BE2C (cell line): ENCODE results near the gene CCDC85A.

Experiments used
- DNase-seq: peaks from one replicate; pipeline ENCODE4 v3.0.0-alpha.2; 2020
- H3K27me3 ChIP-seq: fragments of 250-450 bp; sonication (Bioruptor Pico); 2 replicates; pipeline ENCODE4 v1.5.1; 2020; ENCODE audit warnings: mild to moderate bottlenecking
- H3K36me3 ChIP-seq: fragments of 250-450 bp; sonication (Bioruptor Pico); 2 replicates; pipeline ENCODE4 v1.5.1; 2020; ENCODE audit warnings: mild to moderate bottlenecking
- H3K4me1 ChIP-seq: fragments of 250-450 bp; sonication (Bioruptor Pico); 2 replicates; pipeline ENCODE4 v1.5.1; 2020
- H3K4me3 ChIP-seq: 2 replicates; pipeline ENCODE4 v1.5.1; 2011; ENCODE audit warnings: low read depth, low read length
- H3K9me3 ChIP-seq: fragments of 250-450 bp; sonication (Bioruptor Pico); 2 replicates; pipeline ENCODE4 v1.5.1; 2020
- CTCF ChIP-seq: IDR thresholded peaks from 2 replicates; pipeline ENCODE4 v1.5.1; 2012; ENCODE audit warnings: mild to moderate bottlenecking, low read depth, low read length

Gene CCDC85A

GRCh38 chr2:56209701-56210100 is 25.9 kb downstream of the CCDC85A start:
- H3K4me3 ChIP-seq: no peak overlapping the region
- no peaks in the 10 kb centered on the region for H3K9me3 ChIP-seq
- no peak for DNase-seq
- no peaks in the 10 kb centered on the region for H3K4me1 ChIP-seq
- H3K27me3 ChIP-seq: no peaks in the 10 kb centered on the region
- H3K36me3 ChIP-seq: no peaks in the 10 kb centered on the region
- TF ChIP-seq CTCF: no peak

- Histone ChIP-seq H3K4me3 (no peak overlapping the region), H3K4me1 (no peaks in the 10 kb centered on the region), H3K36me3 (no peaks in the 10 kb centered on the region), H3K9me3 (no peaks in the 10 kb centered on the region), H3K27me3 (no peaks in the 10 kb centered on the region)
- no peak for TF ChIP-seq CTCF
- no peak for DNase-seq
Measured at GRCh38 chr2:56210291-56210690, 26.5 kb downstream of the CCDC85A start.

GRCh38 chr2:56211048-56211447 is 27.3 kb downstream of the CCDC85A start:
- TF ChIP-seq CTCF: no peak
- H3K9me3 ChIP-seq: no peaks in the 10 kb centered on the region
- no peaks in the 10 kb centered on the region for H3K36me3 ChIP-seq
- H3K4me1 ChIP-seq: no peaks in the 10 kb centered on the region
- no peak for DNase-seq
- no peak overlapping the region for H3K4me3 ChIP-seq
- H3K27me3 ChIP-seq: no peaks in the 10 kb centered on the region

GRCh38 chr2:56215911-56216310 is 32.1 kb downstream of the CCDC85A start:
- no peaks in the 10 kb centered on the region for H3K9me3 ChIP-seq
- no peaks in the 10 kb centered on the region for H3K4me1 ChIP-seq
- H3K4me3 ChIP-seq: no peak overlapping the region
- H3K36me3 ChIP-seq: no peaks in the 10 kb centered on the region
- no peaks in the 10 kb centered on the region for H3K27me3 ChIP-seq
- DNase-seq: no peak
- no peak for TF ChIP-seq CTCF

- no peaks in the 10 kb centered on the region for H3K4me1 ChIP-seq
- no peak overlapping the region for H3K4me3 ChIP-seq
- H3K36me3 ChIP-seq: no peaks in the 10 kb centered on the region
- no peak for DNase-seq
- no peaks in the 10 kb centered on the region for H3K27me3 ChIP-seq
- no peak for TF ChIP-seq CTCF
- no peaks in the 10 kb centered on the region for H3K9me3 ChIP-seq
Measured at GRCh38 chr2:56217106-56217505, 33.3 kb downstream of the CCDC85A start.

- H3K27me3 ChIP-seq: no peaks in the 10 kb centered on the region
Measured at GRCh38 chr2:56222481-56222880, 38.7 kb downstream of the CCDC85A start.

More at GRCh38 chr2:56222481-56222880, 38.7 kb downstream of the CCDC85A start:
- no peaks in the 10 kb centered on the region for H3K9me3 ChIP-seq
- H3K4me3 ChIP-seq: no peak overlapping the region
- DNase-seq: no peak
- TF ChIP-seq CTCF: no peak
- no peaks in the 10 kb centered on the region for H3K36me3 ChIP-seq
- H3K4me1 ChIP-seq: no peaks in the 10 kb centered on the region
